CD1c-positive myeloid dendritic cell (primary cell): ENCODE measurements around the gene NOP9.
A peak's percentile ranks its signal among the peaks of the same experiment; 100 is the strongest.
"Not testable (repeated sequence)": the region's sequence is repeated elsewhere in the genome, so short reads cannot be mapped to it uniquely, and the experiment has no call there.

ENCODE experiments used
- DNase-seq: peaks from one replicate; pipeline ENCODE4 v3.0.0-alpha.2; 2016; ENCODE audit errors: extremely low spot score

Gene NOP9

GRCh38 chr14:24310265-24310645 is 10.6 kb downstream of the NOP9 start:
- no peak for DNase-seq

GRCh38 chr14:24310646-24311604 is 11.3 kb downstream of the NOP9 start, which contains the start of gene LTB4R:
Gene LTB4R, plus strand, starts transcription at chr14:24311502. Its CDS starts 4,150 bp downstream, at chr14:24315652.
- peak; percentile 72 for DNase-seq

- peak; percentile 63 for DNase-seq
Observed at GRCh38 chr14:24311837-24312615, 12.4 kb downstream of the NOP9 start.

GRCh38 chr14:24312736-24313507 is 13.3 kb downstream of the NOP9 start:
- peak; percentile 91 for DNase-seq

- DNase-seq, result peak; percentile 70
Observed at GRCh38 chr14:24313913-24314312, 14.3 kb downstream of the NOP9 start.

GRCh38 chr14:24314377-24315193 is 14.9 kb downstream of the NOP9 start:
- DNase-seq, result no peak

GRCh38 chr14:24315243-24315806 is 15.7 kb downstream of the NOP9 start:
- DNase-seq, result no peak

GRCh38 chr14:24315807-24316596 is 16.4 kb downstream of the NOP9 start:
- DNase-seq, result no peak

- DNase-seq, result no peak
Observed at GRCh38 chr14:24316597-24316950, 16.9 kb downstream of the NOP9 start.

- peak; percentile 45 for DNase-seq
Observed at GRCh38 chr14:24317141-24317928, 17.7 kb downstream of the NOP9 start.

- no peak for DNase-seq
Observed at GRCh38 chr14:24321212-24321975, 21.7 kb downstream of the NOP9 start.

GRCh38 chr14:24322672-24323071 is 23.0 kb downstream of the NOP9 start:
- no peak for DNase-seq

- DNase-seq, result no peak
Observed at GRCh38 chr14:24323341-24323740, 23.7 kb downstream of the NOP9 start.

GRCh38 chr14:24324024-24324423 is 24.4 kb downstream of the NOP9 start:
- DNase-seq, result no peak

GRCh38 chr14:24325041-24325530 is 25.4 kb downstream of the NOP9 start:
- DNase-seq, result no peak

- no peak for DNase-seq
Observed at GRCh38 chr14:24325963-24326362, 26.3 kb downstream of the NOP9 start.

- peak; percentile 54 for DNase-seq
Observed at GRCh38 chr14:24327303-24327702, 27.7 kb downstream of the NOP9 start.

GRCh38 chr14:24327914-24328313 is 28.3 kb downstream of the NOP9 start:
- not testable (repeated sequence) for DNase-seq
